ENCODE measurements around the gene LRRC57. TPM values are rescaled to one million over a fixed set of nuclear protein-coding genes. Genes with fewer than 3 reads are reported as not detected.

LRRC57 gene
- total and polyA plus RNA-seq, 2 of the 13 experiments (the other 11 are each of a cell fraction or from before 2014, with no cell fraction given), result 5.8 to 14.8 TPM

DNA sequence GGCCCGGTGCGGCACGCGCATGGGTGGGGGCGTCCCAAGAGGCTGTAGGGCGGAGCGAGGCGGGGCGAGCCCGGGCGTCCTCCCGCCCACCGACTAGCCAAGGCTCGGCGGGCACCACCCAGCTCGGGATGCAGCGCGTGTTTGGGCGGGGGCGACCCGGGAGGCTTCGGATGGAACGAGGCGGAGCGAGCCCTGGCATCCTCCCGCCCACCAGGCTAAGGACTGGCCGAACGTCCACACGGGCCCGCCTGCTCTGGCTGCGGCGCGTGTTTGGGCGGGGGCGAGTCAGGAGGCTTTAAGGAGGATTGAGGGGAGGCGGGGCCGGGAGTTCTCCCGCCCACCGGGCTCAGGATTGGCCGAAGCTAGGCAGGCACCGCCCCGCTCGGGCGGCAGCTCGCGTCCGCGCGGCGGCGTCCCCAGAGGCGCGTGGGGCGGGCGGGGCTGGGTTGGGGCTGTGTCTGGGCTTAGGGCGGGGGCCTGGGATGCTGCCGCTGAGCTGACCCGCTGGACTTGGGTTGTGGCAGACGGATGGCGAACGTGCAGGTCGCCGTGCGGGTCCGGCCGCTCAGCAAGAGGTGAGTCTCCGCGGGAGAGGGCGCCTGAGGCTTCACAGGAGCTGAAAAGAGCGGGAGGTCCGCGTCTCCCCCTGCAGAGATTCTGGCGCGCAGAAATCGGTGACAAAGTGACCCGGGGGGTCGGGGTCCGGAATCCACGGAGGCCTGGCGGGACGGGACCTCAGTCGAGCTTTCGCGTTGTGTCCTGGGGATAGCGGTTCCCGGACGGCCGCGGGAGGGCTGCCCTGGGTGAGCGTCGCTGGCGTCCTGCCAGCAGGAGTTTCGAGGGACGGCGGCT is 26.8 kb upstream of the LRRC57 start, which contains the start of gene STARD9 (continued):
- TF ChIP-seq, protein P1, sequence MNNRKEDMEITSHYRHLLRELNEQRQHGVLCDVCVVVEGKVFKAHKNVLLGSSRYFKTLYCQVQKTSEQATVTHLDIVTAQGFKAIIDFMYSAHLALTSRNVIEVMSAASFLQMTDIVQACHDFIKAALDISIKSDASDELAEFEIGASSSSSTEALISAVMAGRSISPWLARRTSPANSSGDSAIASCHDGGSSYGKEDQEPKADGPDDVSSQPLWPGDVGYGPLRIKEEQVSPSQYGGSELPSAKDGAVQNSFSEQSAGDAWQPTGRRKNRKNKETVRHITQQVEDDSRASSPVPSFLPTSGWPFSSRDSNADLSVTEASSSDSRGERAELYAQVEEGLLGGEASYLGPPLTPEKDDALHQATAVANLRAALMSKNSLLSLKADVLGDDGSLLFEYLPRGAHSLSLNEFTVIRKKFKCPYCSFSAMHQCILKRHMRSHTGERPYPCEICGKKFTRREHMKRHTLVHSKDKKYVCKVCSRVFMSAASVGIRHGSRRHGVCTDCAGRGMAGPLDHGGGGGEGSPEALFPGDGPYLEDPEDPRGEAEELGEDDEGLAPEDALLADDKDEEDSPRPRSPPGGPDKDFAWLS (CRISPR knock-in tag; IDR thresholded peaks at IDR 0.05; ENCODE audit: borderline replicate concordance), result no peak
- peak; percentile 95; the same call in 1 of the 2 replicates for TF ChIP-seq NFIB (CRISPR knock-in tag; IDR thresholded peaks at IDR 0.05; ENCODE audit: borderline replicate concordance)
- TF ChIP-seq, protein P2, sequence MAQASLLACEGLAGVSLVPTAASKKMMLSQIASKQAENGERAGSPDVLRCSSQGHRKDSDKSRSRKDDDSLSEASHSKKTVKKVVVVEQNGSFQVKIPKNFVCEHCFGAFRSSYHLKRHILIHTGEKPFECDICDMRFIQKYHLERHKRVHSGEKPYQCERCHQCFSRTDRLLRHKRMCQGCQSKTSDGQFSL (CRISPR knock-in tag; IDR thresholded peaks at IDR 0.05), result peak; percentile 49; the same call in 1 of the 2 replicates
- peak; percentile 59; the same call in 1 of the 2 replicates for TF ChIP-seq KDM2A (CRISPR knock-in tag; IDR thresholded peaks at IDR 0.05; ENCODE audit: borderline replicate concordance, low read depth)
- no peak for TF ChIP-seq ZNF644 (CRISPR knock-in tag; IDR thresholded peaks at IDR 0.05; ENCODE audit: low read depth)
- TF ChIP-seq PRPF4 (IDR thresholded peaks at IDR 0.05; ENCODE audit: low read depth, low read length, poor library complexity, severe bottlenecking), result no peak
- TF ChIP-seq ZNF83 (CRISPR knock-in tag; IDR thresholded peaks at IDR 0.05; ENCODE audit: borderline replicate concordance), result peak; percentile 92
- TF ChIP-seq, protein P3, sequence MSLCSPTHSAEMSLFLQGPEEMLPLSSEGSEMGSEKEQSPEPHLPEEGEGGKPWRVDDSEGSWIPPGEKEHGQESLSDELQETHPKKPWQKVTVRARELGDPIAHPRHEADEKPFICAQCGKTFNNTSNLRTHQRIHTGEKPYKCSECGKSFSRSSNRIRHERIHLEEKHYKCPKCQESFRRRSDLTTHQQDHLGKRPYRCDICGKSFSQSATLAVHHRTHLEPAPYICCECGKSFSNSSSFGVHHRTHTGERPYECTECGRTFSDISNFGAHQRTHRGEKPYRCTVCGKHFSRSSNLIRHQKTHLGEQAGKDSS (CRISPR knock-in tag; IDR thresholded peaks at IDR 0.05; ENCODE audit: borderline replicate concordance, low read depth), result no peak
- TF ChIP-seq, protein P4, sequence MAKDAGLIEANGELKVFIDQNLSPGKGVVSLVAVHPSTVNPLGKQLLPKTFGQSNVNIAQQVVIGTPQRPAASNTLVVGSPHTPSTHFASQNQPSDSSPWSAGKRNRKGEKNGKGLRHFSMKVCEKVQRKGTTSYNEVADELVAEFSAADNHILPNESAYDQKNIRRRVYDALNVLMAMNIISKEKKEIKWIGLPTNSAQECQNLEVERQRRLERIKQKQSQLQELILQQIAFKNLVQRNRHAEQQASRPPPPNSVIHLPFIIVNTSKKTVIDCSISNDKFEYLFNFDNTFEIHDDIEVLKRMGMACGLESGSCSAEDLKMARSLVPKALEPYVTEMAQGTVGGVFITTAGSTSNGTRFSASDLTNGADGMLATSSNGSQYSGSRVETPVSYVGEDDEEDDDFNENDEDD (CRISPR knock-in tag; IDR thresholded peaks at IDR 0.05; ENCODE audit: borderline replicate concordance), result peak; percentile 82; the same call in 1 of the 2 replicates
- no peak for TF ChIP-seq CEBPG (CRISPR knock-in tag; IDR thresholded peaks at IDR 0.05)
- TF ChIP-seq ZFP36 (IDR thresholded peaks at IDR 0.05; ENCODE audit: borderline replicate concordance, low read depth, low read length, partially characterized antibody), result no peak
- TF ChIP-seq MBD4 (IDR thresholded peaks at IDR 0.05; ENCODE audit: borderline replicate concordance, low read length), result no peak
- no peak for TF ChIP-seq KDM1A (CRISPR knock-in tag; IDR thresholded peaks at IDR 0.05)
- TF ChIP-seq TCF7L2 (IDR thresholded peaks at IDR 0.05; ENCODE audit: low read depth, low read length), result no peak
- TF ChIP-seq YEATS2 (CRISPR knock-in tag; IDR thresholded peaks at IDR 0.05; ENCODE audit: borderline replicate concordance), result peak; percentile 70; the same call in 1 of the 2 replicates
- TF ChIP-seq ZNF530 (CRISPR knock-in tag; IDR thresholded peaks at IDR 0.05; ENCODE audit: low read depth), result no peak
- TF ChIP-seq, protein P5, sequence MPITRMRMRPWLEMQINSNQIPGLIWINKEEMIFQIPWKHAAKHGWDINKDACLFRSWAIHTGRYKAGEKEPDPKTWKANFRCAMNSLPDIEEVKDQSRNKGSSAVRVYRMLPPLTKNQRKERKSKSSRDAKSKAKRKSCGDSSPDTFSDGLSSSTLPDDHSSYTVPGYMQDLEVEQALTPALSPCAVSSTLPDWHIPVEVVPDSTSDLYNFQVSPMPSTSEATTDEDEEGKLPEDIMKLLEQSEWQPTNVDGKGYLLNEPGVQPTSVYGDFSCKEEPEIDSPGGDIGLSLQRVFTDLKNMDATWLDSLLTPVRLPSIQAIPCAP (CRISPR knock-in tag; IDR thresholded peaks at IDR 0.05; ENCODE audit: low read depth), result no peak
- TF ChIP-seq, protein P6, sequence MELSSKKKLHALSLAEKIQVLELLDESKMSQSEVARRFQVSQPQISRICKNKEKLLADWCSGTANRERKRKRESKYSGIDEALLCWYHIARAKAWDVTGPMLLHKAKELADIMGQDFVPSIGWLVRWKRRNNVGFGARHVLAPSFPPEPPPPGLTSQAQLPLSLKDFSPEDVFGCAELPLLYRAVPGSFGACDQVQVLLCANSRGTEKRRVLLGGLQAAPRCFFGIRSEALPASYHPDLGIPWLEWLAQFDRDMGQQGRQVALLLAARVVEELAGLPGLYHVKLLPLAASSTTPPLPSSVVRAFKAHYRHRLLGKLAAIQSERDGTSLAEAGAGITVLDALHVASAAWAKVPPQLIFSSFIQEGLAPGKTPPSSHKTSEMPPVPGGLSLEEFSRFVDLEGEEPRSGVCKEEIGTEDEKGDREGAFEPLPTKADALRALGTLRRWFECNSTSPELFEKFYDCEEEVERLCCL (CRISPR knock-in tag; IDR thresholded peaks at IDR 0.05; ENCODE audit: borderline replicate concordance), result no peak
- peak; percentile 84 for TF ChIP-seq TEAD3 (CRISPR knock-in tag; optimal IDR thresholded peaks at IDR 0.05; ENCODE audit: borderline replicate concordance)
- TF ChIP-seq PRMT3 (CRISPR knock-in tag; IDR thresholded peaks at IDR 0.05; ENCODE audit: borderline replicate concordance, low read depth), result 0 out of 2 replicates have a peak, but pooled peaks have one; percentile 23
- peak; percentile 73 for TF ChIP-seq KMT2B (CRISPR knock-in tag; IDR thresholded peaks at IDR 0.05)
- no peak for TF ChIP-seq FOSL1 (CRISPR knock-in tag; IDR thresholded peaks at IDR 0.05; ENCODE audit: borderline replicate concordance)
- peak; percentile 62; the same call in 1 of the 2 replicates for TF ChIP-seq ZNF616 (CRISPR knock-in tag; IDR thresholded peaks at IDR 0.05; ENCODE audit: low read depth)

All from HepG2 (cell line).